ENCODE measurements around the gene MCIDAS. TPM values are rescaled to one million over a fixed set of nuclear protein-coding genes. Genes with fewer than 3 reads are reported as not detected.

The MCIDAS gene
- polyA plus RNA-seq, 1 experiment, result not detected

DNA sequence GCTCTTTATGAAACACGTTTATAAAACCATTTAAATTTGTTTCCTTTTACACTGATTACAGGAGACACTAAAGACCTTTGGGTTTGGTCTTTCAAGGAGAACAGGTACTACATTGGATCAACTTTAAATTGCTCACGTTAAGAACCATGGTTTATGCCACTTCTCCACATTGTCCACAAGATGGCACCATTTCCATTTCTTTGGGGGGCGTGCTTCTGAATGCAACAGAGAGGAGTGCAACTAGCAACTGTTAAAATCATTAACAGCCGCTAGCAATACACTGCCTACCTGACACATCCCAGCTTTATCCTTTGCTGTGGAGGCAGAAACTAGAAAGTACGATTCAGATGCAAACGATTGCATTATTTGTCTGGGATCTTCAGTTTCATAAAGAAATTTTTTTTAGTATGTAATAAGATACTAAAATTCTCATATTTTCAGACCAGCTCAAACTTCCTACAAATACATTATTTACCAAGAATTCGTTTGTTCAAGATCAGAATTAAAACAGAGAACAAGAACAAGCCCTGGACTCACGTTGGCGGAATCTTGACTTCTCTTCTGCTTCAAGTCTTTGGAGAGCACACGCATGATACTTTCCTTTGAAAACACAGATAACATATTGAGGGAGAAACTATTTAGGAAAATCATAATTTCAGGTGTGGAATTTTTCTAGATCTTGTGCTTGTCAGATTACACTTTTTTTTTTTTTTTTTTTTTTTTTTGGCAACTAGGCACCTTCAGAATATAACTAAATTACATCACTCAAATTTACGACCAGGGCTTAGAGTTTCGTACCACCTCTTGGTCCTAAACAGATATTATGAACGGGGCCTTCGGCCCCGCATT is 54.8 kb downstream of the MCIDAS start:
- ChIA-PET CTCF (interaction anchor here (0.6 to 2.2 kb wide), 5 partner anchors 10 to 267 kb away, joined by 3 to 18 read pairs (median 4); partner anchors contain the start of gene GPX8), POLR2A (interaction anchor here (1.1 kb wide), 1 partner anchor 135 kb away, joined by 3 read pairs; the partner anchor contains the start of genes DHX29 and MTREX)
- H3K4me3 ChIP-seq (ENCODE audit: low read depth, low read length), result peak overlapping the region; percentile 61
- peak; percentile 36 for DNase-seq (ENCODE audit: low read depth, low spot score)
- H3K9me3 ChIP-seq (ENCODE audit: control insufficient read depth, insufficient read depth, low read length), result no peaks in the 10 kb centered on the region; the same call in 1 of the 2 replicates
- TF ChIP-seq, protein P1, sequence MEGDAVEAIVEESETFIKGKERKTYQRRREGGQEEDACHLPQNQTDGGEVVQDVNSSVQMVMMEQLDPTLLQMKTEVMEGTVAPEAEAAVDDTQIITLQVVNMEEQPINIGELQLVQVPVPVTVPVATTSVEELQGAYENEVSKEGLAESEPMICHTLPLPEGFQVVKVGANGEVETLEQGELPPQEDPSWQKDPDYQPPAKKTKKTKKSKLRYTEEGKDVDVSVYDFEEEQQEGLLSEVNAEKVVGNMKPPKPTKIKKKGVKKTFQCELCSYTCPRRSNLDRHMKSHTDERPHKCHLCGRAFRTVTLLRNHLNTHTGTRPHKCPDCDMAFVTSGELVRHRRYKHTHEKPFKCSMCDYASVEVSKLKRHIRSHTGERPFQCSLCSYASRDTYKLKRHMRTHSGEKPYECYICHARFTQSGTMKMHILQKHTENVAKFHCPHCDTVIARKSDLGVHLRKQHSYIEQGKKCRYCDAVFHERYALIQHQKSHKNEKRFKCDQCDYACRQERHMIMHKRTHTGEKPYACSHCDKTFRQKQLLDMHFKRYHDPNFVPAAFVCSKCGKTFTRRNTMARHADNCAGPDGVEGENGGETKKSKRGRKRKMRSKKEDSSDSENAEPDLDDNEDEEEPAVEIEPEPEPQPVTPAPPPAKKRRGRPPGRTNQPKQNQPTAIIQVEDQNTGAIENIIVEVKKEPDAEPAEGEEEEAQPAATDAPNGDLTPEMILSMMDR (IDR thresholded peaks at IDR 0.05; ENCODE audit: low read depth, low read length), result peak; percentile 87
- H3K27ac ChIP-seq (ENCODE audit: low read depth, low read length), result no peak overlapping the region
- peaks cover 38% of the 10 kb centered on the region for H3K27me3 ChIP-seq (ENCODE audit: control insufficient read depth, insufficient read depth, low read length)

DNA sequence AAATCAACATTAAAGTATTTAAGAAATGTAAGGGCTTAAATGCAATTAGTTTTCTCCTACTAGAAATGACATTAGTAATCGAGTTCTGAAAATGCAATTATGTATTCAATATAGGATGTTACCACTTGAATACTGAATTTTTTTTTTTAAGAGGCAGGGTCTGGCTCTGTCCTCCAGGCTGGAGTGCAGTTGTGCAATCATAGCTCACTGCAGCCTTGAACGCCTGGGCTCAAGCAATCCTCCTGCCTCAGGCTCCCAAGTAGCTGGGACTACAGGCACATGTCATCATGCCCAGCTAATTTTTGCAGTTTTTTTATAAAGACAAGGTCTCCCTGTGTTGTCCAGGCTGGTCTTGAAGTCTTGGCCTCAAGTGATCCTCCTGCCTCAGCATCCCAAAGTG is 55.6 kb downstream of the MCIDAS start:
- no peak for DNase-seq (ENCODE audit: low read depth, low spot score)
- Histone ChIP-seq H3K27me3 (ENCODE audit: control insufficient read depth, insufficient read depth, low read length) (peaks cover 30% of the 10 kb centered on the region), H3K9me3 (ENCODE audit: control insufficient read depth, insufficient read depth, low read length) (no peaks in the 10 kb centered on the region; the same call in 1 of the 2 replicates), H3K27ac (ENCODE audit: low read depth, low read length) (no peak overlapping the region), H3K4me3 (ENCODE audit: low read depth, low read length) (no peak overlapping the region)
- TF ChIP-seq, protein P1 (IDR thresholded peaks at IDR 0.05; ENCODE audit: low read depth, low read length), result no peak
- CTCF ChIA-PET, result interaction anchor here (0.6 to 2.2 kb wide), 5 partner anchors 9 to 538 kb away, joined by 3 to 18 read pairs (median 8); partner anchors contain the start of gene GPX8
- POLR2A ChIA-PET, result interaction anchor here (1.1 kb wide), 1 partner anchor 136 kb away, joined by 3 read pairs; the partner anchor contains the start of genes DHX29 and MTREX

Small RNAs within 50 kb of the gene (small RNA-seq; reads per million reads assigned to genes)
- gene MIR449A (ENCODE audit: insufficient read length, low read depth) (1.1 reads per million), gene MIR449B (ENCODE audit: insufficient read length, low read depth) (not detected), gene MIR449C (ENCODE audit: insufficient read length, low read depth) (not detected)

Other genes starting within 250 kb of the MCIDAS start
- gene ESM1, start 241.7 kb downstream of the MCIDAS start, polyA plus RNA-seq (2011; rRNA removed), result 0.27 and 0.35 TPM in 2 replicates
- not detected in 2 replicates for gene GZMK, start 203.1 kb downstream of the MCIDAS start, polyA plus RNA-seq (2011; rRNA removed)
- gene GZMA, start 124.7 kb downstream of the MCIDAS start, polyA plus RNA-seq (2011; rRNA removed), result not detected in 2 replicates
- 234 and 317 TPM in 2 replicates for gene GPX8, start 67.1 kb downstream of the MCIDAS start, polyA plus RNA-seq (2011; rRNA removed)
- gene CDC20B, start 54.1 kb downstream of the MCIDAS start, polyA plus RNA-seq (2011; rRNA removed), result not detected in 2 replicates
- gene CCNO, start 6.3 kb upstream of the MCIDAS start, polyA plus RNA-seq (2011; rRNA removed), result not detected in 2 replicates
- 10.8 and 14.3 TPM in 2 replicates for gene DHX29, start 80.4 kb upstream of the MCIDAS start, polyA plus RNA-seq (2011; rRNA removed)
- 37.2 and 61.7 TPM in 2 replicates for gene MTREX, start 80.7 kb upstream of the MCIDAS start, polyA plus RNA-seq (2011; rRNA removed)